C4-2B (cell line): Measurements from ENCODE around the gene FES.

Source experiments
- CTCF ChIP-seq: fragments of 450-650 bp; conservative IDR thresholded peaks from 2 replicates; pipeline ENCODE4 v1.5.1; 2017; ENCODE audit warnings: mild to moderate bottlenecking
- ZFX ChIP-seq: fragments of 450-650 bp; IDR thresholded peaks from 2 replicates; pipeline ENCODE4 v1.6.1; 2017

GRCh38 chr15:90837094-90837493 is 47.2 kb upstream of the FES start:
- TF ChIP-seq CTCF: no peak
- no peak for TF ChIP-seq ZFX
